AG04449 (cell line): ENCODE data around the gene RPS10.
"Not testable (repeated sequence)": the region's sequence is repeated elsewhere in the genome, so short reads cannot be mapped to it uniquely, and the experiment has no call there.

Source experiments
- CTCF ChIA-PET: fragments of 350-600 bp; formaldehyde crosslinking; extraction: SDS; loops from one replicate; lab custom pipeline; 2021; ENCODE audit warnings: antibody characterized with exemption; lab: Yijun Ruan, JAX
- POLR2A ChIA-PET: fragments of 400-600, 350-600 bp; formaldehyde crosslinking; extraction: SDS; loops from one replicate; lab custom pipeline; 2020; ENCODE audit warnings: antibody characterized with exemption, inconsistent platforms; lab: Yijun Ruan, JAX
- DNase-seq: peaks from one replicate; pipeline ENCODE4 v3.0.0-alpha.2; 2010; ENCODE audit warnings: low read depth, low spot score
- H3K4me3 ChIP-seq: 2 replicates; pipeline ENCODE4 v1.5.1; 2011; ENCODE audit warnings: low read depth, mild to moderate bottlenecking, control low read depth, low read length
- TF ChIP-seq, protein P1 (sequence below): IDR thresholded peaks from one replicate; pipeline ENCODE4 v1.5.1; 2011; ENCODE audit warnings: mild to moderate bottlenecking, moderate library complexity, low read length, control low read depth, inconsistent platforms; ENCODE audit not compliant: insufficient read depth; ENCODE audit errors: missing control alignments

Gene RPS10

DNA sequence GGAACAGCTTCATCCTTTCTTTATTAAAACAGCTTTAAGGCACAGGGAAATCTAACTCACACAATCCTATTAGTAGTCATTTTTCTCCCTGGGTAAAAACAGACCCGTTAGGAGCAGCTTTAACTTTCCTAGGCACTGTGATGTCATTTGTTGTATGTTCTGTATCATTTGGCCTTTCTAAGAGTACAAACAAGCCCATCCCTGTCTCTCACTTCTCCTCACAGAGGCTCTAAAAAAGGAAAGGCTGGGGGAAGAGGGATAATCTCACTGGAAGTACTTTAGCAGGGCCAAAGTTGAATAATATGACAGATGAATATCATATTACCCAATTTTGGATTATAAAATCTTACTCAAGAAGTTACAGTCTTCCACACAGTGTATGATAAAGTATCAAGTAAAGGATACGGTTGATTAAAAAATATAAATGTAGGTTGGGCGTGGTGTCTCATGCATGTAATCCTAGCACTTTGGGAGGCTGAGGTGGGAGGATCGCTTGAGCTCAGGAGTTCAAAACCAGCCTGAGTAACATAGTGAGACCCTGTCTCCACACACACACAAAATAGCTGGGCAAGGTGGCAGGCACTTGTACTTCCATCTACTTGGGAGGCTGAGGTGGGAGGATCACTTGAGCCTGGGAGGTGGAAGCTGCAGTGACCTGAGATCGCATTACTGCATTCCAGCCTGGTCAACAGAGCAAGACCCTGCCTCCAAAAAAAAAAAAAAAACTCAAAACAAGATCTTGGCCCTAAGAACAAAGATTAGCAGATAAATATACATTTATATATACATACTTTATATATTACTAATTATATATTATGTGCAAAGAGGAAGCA lies 41.3 kb downstream of the RPS10 start:
- TF ChIP-seq, protein P1, sequence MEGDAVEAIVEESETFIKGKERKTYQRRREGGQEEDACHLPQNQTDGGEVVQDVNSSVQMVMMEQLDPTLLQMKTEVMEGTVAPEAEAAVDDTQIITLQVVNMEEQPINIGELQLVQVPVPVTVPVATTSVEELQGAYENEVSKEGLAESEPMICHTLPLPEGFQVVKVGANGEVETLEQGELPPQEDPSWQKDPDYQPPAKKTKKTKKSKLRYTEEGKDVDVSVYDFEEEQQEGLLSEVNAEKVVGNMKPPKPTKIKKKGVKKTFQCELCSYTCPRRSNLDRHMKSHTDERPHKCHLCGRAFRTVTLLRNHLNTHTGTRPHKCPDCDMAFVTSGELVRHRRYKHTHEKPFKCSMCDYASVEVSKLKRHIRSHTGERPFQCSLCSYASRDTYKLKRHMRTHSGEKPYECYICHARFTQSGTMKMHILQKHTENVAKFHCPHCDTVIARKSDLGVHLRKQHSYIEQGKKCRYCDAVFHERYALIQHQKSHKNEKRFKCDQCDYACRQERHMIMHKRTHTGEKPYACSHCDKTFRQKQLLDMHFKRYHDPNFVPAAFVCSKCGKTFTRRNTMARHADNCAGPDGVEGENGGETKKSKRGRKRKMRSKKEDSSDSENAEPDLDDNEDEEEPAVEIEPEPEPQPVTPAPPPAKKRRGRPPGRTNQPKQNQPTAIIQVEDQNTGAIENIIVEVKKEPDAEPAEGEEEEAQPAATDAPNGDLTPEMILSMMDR: no peak
- CTCF ChIA-PET: interaction anchor here (1.2 to 1.5 kb wide), 2 partner anchors 25 to 135 kb away, joined by 3 to 5 read pairs; no protein-coding TSS in a partner anchor

DNA sequence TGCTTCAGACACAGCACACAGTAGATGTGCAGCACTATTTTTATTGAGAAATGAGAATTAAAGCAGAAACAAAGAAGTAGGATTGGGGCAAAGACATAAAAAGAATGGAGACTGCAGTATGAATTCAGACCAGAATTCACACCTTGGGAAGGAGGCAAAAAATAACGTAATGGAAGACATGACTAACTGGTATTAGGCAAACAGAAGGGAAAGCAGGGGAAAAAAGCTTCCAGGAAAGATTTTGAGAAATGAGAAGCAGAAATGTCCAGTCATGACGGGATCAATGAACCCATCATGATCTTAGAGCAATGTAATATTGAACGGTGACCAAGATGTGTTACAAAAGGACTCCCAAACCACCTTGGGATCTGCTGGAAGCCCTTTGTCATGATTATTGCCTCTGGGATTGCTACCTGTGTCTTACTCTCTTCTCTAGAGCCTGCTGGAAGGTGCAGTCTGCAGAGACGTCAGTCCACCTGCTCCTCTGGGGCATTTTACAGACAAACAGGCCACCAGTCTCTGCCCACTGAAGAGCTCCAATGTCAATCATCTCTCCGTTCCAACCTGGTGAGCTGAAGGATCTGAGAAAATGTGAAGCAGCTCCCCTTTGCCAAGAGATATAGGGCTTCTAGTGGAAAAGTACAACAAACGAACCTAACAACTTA lies 42.1 kb downstream of the RPS10 start:
- no peak overlapping the region for H3K4me3 ChIP-seq
- DNase-seq: no peak
- TF ChIP-seq, protein P1: no peak
- POLR2A ChIA-PET: no interaction called here
- CTCF ChIA-PET: interaction anchor here (1.2 to 1.5 kb wide), 2 partner anchors 24 to 134 kb away, joined by 3 to 5 read pairs; no protein-coding TSS in a partner anchor

More for the DNA sequence above, 41.3 kb downstream of the RPS10 start:
- POLR2A ChIA-PET: no interaction called here
- H3K4me3 ChIP-seq: no peak overlapping the region
- DNase-seq: no peak

DNA sequence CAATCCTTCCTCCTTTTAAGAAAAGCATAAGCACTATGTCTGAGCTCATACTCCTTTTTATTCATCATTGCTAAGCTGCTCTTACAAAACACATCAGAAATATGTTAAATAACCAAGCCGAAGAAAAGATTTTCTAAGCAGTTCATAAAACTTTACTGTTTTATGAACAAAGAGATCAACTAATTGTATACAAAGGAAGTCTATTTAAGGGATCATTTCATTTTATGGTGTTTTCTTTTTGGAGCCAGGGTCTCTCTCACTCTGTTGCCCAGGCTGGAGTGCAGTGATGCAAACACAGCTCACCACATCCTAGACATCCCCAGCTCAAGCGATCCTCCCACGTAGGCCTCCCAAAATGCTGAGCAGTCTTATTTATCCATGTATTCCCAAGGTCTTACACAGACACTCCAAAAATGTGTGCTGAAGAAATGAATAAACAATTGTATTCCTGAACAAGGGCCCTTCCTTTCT lies 42.7 kb downstream of the RPS10 start:
- CTCF ChIA-PET: interaction anchor here (1.4 to 1.7 kb wide), 3 partner anchors 12 to 187 kb away, joined by 3 to 5 read pairs (median 4); no protein-coding TSS in a partner anchor
- H3K4me3 ChIP-seq: no peak overlapping the region
- no peak for DNase-seq
- POLR2A ChIA-PET: interaction anchor here (0.7 kb wide), 1 partner anchor 13 kb away, joined by 4 read pairs; no protein-coding TSS in a partner anchor
- TF ChIP-seq, protein P1: no peak

DNA sequence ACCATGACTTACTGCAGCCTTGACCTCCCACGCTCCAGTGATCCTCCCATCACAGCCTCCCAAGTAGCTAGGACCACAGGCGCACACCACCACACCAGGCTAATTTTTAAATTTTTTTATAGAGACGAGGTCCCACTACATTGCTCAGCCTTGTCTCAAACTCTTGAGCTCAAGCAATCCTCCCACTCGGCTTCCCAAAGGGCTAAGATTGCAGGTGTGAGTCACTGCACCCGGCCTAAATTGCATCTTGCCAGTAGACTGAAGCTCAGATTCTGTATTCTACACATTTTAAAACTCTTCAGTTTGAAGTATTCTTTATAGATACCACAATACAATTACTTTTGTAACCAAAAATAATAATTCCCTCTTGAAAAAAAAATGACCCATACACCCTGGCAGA lies 44.8 kb downstream of the RPS10 start:
- H3K4me3 ChIP-seq: no peak overlapping the region
- CTCF ChIA-PET: interaction anchor here (1.6 to 2.5 kb wide), 2 partner anchors 10 to 13 kb away, joined by 4 to 11 read pairs; no protein-coding TSS in a partner anchor
- DNase-seq: no peak
- TF ChIP-seq, protein P1: no peak
- POLR2A ChIA-PET: no interaction called here

DNA sequence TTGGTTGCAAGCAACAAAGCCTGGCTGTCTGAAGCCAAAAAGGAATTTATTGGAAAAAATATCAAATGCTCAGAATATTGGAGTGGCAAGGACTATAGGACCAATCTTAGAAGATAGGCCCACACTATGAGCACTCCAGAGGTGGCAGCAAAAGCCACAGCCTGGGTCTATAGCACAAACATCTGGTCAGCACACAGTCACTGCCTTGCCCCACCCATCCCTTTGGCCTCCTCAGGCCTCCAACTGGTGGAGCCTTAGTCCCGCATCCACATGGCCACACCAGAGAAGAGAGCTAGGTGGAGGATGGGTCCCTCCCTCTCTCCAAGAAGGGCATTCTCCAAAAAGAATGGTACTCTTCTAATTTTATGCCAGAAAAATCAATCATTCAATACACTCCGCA lies 47.4 kb downstream of the RPS10 start:
- CTCF ChIA-PET: no interaction called here
- H3K4me3 ChIP-seq: no peak overlapping the region
- DNase-seq: no peak
- TF ChIP-seq, protein P1: no peak
- POLR2A ChIA-PET: no interaction called here

DNA sequence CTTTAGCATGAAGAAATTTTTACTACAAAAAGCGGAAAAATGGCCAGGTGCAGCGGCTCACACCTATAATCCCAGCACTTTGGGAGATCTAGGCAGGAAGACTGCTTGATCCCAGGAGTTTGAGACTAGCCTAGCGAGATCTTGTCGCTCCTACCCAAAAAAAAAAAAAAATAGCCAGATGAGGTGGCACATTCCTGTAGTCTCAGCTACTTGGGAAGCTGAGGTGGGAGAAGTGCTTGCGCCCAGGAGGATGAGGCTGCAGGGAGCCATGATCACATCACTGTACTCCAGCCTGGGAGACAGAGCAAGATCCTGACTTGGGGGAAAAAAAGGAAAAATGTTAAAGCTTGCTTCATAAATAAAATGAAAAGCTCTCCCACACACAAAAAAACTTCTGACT lies 47.9 kb downstream of the RPS10 start:
- no peak for DNase-seq
- TF ChIP-seq, protein P1: no peak
- POLR2A ChIA-PET: no interaction called here
- CTCF ChIA-PET: no interaction called here
- no peak overlapping the region for H3K4me3 ChIP-seq

DNA sequence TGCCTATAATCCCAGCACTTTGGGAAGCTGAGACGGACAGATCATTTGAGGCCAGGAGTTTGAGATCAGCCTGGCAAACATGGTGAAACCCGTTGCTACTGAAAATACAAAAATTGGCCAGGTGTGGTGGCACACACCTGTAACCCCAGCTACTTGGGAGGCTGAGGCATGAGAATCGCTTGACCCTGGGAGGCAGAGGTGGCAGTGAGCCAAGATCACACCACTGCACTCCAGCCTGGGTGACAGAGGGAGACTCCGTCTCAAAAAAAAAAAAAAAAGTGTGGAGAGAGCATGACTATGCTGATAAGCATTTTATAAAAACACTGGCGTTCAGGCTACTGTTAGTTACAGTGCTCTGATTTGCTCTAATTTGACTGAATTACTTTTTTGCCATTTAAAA lies 48.3 kb downstream of the RPS10 start:
- DNase-seq, POLR2A ChIA-PET, CTCF ChIA-PET, H3K4me3 ChIP-seq: not testable (repeated sequence)
